Stimulated activated CD4-positive, alpha-beta T cell treated with anti-CD3 and anti-CD28 coated beads, Interleukin-1b, Interleukin-23, amount 100 ng/mL, for 24 hours (primary cell): Measurements from ENCODE around the gene AGO1.
"Not testable (repeated sequence)": the region's sequence is repeated elsewhere in the genome, so short reads cannot be mapped to it uniquely, and the experiment has no call there.

Experiments
- DNase-seq, 4 experiments: peaks; one replicate each; pipeline ENCODE4 v3.0.0-alpha.2; 2020; ENCODE audit warnings: low read depth in 4 of 4, low spot score in 1 of 4

AGO1 gene

DNA sequence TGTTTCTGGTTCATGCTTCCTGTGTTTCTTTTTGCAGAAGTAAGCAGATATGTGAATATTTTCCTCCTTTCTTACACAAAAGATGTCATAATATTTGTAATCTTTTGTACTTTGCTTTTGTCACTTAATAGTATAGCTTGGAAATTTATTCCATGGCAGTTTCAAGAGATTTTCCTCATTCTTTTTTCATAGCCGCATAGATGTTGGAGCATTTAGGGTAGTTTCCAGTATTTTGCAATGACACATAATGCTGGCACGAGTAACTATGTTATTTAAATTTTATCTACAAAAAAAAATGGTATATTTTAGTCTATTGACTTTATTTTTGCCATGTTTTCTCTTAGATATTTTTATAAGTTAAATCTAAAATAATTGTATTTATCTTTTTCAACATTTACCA, 88.6 kb downstream of the AGO1 start:
- DNase-seq, result no peak

DNA sequence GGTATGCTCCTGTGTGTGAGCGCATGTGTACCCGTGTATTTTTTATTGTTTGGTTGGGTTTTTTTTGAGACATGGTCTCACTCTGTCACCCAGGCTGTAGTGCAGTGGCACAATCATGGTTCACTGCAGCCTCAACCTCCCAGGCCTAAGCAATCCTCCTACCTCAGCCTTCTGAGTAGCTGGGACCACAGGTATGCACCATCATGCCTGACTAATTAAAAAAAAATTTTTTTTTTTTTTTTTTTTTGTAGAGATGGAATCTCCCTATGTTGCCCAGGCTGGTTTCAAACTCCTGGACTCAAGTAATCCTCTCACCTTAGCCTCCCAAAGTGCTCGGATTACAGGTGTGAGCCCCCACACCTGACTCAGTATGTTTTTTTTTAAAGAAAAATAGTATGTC, 89.6 kb downstream of the AGO1 start:
- not testable (repeated sequence) for DNase-seq

- no peak for DNase-seq
Measured at GRCh38 chr1:35980090-35980489, 97.1 kb downstream of the AGO1 start.
